Stimulated activated CD8-positive, alpha-beta memory T cell treated with anti-CD3 and anti-CD28 coated beads, Interleukin-12 subunit alpha, Interleukin-12 subunit beta, amount 100 ng/mL, for 24 hours (primary cell): ENCODE data around the gene POLR2E.
A peak's percentile ranks its signal among the peaks of the same experiment; 100 is the strongest.

Source experiments
- DNase-seq: peaks from one replicate; pipeline ENCODE4 v3.0.0-alpha.2; 2020; ENCODE audit errors: extremely low read depth

The POLR2E gene

DNA sequence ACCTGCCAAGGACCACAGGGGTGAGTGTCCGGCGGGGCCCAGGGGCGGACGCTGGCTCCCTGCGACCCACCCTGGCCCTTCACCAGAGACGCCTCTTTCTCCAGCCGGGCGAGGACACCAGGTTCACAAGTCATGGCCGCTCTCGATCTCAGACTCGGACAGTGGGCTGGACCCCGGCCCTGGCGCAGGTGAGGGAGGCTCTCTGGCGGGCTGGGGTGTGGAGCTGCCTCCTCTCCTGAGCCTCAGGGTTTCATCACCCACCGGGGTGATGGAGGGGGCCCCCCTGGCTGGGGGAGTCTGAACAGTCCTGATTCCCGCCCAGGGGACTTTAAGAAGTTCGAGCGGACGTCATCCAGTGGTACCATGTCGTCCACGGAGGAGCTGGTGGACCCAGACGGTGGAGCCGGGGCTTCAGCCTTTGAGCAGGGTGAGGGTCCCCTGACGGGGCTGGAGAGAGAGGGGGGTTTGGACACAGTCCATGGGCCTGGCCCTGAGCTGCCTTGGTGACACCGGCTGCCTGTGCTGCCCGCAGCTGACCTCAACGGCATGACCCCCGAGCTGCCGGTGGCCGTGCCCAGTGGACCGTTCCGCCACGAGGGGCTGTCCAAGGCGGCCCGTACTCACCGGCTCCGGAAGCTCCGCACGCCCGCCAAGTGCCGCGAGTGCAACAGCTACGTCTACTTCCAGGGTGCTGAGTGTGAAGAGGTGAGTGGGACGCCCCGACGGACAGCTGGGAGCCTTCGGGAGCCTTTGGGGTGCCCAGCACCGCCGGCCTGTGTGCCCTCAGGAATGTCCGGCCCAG is 14.6 kb downstream of the POLR2E start:
- no peak for DNase-seq

DNA sequence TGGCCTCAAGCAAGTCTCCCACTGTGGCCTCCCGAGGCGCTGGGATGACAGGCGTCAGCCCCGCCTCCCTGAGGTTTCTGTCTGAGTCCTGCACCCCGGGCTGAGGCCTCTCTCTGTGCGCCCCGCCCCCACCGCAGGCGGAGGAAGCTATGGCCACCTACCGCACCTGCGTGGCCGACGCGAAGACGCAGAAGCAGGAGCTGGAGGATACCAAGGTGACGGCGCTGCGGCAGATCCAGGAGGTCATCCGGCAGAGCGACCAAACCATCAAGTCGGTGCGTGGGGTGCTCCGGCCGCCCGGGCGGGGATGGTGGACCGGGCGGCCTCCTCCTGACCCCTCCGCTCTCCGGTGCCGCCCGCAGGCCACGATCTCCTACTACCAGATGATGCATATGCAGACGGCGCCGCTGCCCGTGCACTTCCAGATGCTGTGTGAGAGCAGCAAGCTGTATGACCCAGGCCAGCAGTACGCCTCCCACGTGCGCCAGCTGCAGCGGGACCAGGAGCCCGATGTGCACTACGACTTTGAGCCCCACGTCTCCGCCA is 15.5 kb downstream of the POLR2E start:
- no peak for DNase-seq

DNA sequence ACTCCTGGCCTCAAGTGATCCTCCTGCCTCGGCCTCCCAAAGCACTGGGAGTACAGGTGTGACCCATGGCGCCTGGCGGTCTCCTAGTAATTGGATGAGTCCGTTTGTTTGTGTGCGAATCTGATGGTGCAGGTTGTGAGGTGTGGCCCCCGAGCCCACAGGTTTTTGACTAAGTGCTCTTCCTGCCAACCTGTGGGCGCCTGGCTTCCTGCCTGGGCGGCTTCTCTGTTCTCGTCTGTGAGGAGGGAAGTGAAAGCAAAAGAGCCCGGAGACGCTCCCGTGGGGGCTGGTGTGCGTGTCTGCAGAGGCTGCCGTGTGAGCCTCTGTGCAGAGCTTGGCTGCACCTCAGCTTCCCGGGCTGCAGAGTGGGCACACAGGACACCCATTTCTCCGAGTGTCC is 18.2 kb downstream of the POLR2E start:
- DNase-seq: peak; percentile 80

- DNase-seq: no peak
These were observed 19.2 kb downstream of the POLR2E start for GRCh38 chr19:1076046-1076386.

DNA sequence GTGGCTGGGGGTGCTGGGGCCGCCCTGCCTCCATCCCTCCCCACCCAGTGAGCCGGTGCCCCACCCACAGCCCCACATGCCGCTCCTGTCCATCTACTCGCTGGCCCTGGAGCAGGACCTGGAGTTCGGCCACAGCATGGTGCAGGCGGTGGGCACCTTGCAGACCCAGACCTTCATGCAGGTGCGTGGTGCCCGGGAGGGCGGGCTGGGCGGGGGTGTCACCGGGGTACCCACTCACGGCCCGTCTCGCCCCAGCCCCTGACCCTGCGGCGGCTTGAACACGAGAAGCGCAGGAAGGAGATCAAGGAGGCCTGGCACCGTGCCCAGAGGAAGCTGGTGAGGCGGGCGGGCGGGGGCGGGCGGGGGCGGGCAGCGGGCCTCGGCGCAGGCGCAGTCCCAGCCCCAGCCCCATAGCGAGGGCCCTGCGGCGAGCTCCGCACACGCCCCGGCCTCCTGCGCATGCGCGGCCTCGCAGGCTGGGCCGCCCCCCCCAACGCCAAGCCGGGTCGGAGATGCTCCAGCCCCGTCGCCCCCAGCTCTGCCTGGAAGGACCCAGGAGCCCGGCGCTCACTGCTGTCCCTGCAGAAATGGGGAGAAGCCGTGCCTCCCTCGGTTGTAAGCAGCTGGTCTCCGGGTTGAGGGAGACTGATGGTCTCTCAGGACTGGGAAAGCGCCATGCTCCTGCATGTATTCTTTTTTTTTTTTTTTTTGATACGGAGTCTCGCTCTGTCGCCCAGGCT is 20.5 kb downstream of the POLR2E start:
- DNase-seq: no peak

GRCh38 chr19:1073956-1074517 is 21.1 kb downstream of the POLR2E start:
- DNase-seq: no peak

GRCh38 chr19:1073063-1073955 is 21.9 kb downstream of the POLR2E start:
- DNase-seq: no peak

GRCh38 chr19:1072371-1073015 is 22.7 kb downstream of the POLR2E start:
- DNase-seq: no peak

GRCh38 chr19:1070931-1071791 is 24.0 kb downstream of the POLR2E start:
- DNase-seq: no peak

DNA sequence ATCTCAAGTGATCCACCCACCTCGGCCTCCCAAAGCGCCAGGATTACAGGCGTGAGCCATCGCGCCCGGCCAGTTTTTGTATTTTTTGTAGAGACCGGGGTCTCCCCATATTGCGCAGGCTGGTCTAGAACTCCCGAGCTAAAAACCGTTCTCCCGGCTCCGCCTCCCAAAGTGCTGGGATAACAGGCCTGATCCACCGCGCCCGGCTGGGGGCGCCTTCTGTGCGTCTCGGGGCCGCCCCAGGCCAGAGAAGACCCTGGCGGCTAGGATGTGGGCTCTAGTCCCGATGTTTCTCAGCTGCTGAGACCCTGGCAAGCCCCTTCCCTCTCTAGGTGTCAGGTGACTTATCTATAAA is 24.6 kb downstream of the POLR2E start:
- no peak for DNase-seq

DNA sequence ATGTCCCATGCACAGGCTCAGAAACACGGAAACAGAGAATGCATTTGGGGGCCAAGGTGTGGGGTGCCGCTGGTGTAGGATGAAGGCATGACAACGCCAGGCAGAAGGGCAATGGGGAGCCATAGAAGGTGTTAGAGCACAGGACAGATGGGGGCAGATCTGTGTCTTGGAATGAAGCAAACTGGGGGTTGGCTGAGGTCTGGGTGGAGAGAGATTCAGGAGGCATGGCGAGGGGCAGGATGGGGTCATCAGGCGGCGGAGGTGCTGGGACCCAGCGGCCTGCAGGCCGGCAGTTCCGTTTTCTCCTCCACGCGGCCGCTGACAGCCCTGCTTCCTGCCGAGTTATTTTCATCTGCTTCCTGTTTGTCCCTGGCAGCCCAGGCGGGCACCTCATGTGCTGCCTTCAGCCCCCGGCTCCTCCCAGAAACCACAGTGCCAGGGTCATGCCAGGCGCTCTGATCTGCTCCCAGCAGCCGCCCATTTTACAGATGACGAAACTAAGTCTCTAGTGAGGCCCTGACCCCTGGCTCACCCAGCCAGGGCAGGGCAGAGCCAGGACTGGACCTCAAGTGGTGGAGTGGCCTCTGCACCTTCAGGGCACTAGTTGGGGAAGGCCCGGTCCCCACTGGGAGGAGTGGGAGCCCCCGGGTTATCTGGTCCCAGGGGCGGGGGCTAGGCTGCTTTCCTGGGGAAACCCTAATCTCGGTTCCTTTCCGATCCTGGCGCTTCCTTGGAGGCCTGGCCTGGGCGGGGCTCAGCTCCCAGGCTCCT is 26.0 kb downstream of the POLR2E start:
- no peak for DNase-seq

DNA sequence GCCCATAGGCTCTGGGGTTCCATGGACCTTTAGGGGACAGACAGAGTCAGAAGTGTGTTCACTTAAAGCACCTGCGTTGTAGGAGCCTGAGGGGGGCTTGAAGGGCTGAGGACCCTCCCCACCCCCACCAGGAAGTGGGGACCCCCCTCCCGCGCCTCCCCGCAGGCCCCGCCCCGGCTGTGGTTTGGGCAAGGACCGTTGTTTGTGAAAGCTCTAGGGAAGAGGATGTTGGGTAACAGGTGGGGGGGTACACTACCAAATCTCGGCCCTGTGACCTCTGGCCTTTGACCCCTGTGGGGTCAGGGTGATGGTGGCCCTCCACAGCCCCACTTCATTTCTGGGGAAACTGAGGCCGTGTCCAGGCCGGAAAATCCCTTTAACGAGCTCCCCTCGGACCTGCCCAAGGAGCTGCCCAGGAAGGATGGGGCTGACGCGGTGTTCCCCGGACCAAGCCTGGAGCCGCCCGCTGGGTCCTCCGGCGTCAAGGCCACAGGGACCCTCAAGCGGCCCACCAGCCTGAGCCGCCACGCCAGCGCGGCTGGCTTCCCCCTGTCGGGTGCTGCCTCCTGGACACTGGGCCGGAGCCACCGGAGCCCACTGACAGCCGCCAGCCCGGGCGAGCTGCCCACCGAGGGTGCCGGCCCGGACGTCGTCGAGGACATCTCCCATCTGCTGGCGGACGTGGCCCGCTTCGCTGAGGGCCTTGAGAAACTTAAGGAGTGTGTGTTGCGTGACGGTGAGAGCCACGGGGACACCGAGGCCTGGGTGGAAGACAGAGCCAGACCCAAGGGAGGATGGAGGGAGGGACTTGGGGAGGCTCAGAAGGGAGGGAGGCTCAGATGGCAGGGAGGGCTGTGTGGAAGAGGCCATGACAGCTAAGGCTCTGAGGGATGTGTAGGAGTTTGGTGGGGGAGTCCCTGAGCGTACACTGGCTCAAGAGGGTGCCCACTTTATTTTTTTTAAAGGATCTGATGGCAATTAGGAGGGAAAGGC is 26.9 kb downstream of the POLR2E start:
- DNase-seq: no peak

DNA sequence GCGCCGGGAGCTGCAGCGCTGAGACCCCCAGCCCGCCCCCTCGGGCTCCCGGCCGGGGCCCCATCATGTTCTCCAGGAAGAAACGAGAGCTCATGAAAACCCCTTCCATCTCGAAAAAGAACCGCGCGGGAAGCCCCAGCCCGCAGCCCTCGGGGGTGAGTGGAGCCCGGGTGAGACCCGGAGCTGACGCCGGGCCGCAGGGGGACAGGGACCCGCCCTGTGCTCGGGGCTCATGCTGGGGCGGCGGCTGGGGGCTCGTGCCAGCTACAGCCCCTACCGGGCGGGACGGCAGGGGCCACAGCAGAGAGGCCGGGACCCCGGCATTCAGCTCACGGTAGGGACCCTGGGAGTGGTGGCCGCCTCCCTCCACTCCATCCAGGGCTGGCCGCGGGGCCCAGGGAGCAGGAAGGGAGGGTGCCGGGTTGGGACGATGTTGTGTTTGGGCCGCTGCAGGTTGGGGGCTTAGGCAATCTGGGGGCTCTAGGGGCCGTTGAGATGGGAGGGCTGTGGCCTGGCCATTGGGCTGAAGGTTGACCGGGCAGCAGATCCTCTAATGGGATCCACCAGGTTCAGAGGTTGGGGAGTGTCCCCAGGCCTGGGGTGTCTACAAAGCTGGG is 27.7 kb downstream of the POLR2E start:
- no peak for DNase-seq

GRCh38 chr19:1066748-1067340 is 28.3 kb downstream of the POLR2E start, which contains the start of gene ARHGAP45:
Gene ARHGAP45, plus strand, starts transcription at chr19:1067167. Its CDS starts 239 bp downstream, at chr19:1067406.
- DNase-seq: peak; percentile 66

- DNase-seq: no peak
These were observed 28.9 kb downstream of the POLR2E start for GRCh38 chr19:1066251-1066747.

- no peak for DNase-seq
These were observed 29.5 kb downstream of the POLR2E start for GRCh38 chr19:1065606-1066109.
